Liver (tissue), 9 donors: ENCODE results near the gene GPR21. TPM values are rescaled to one million over a fixed set of nuclear protein-coding genes. Genes with fewer than 3 reads are reported as not detected.

Experiments
- DNase-seq: peaks from one replicate; pipeline ENCODE4 v3.0.0-alpha.2; 2017; ENCODE audit warnings: low spot score
- H3K27ac ChIP-seq, 2 donors: one replicate each; pipeline ENCODE4 v1.7.0; 2013; ENCODE audit warnings: inconsistent platforms in 2 of 2, low read length in 2 of 2, control low read depth in 1 of 2, low read depth in 1 of 2, mild to moderate bottlenecking in 1 of 2
- H3K27me3 ChIP-seq, 4 donors: one replicate each; pipeline versions ENCODE4 v1.6.1 to v1.7.0; 2013; ENCODE audit warnings: low read length in 3 of 4, inconsistent platforms in 1 of 4, mild to moderate bottlenecking in 1 of 4, moderate library complexity in 1 of 4; ENCODE audit not compliant: control insufficient read depth in 4 of 4, insufficient read depth in 4 of 4
- H3K36me3 ChIP-seq, 4 donors: one replicate each; pipeline versions ENCODE4 v1.6.1 to v1.7.0; 2013; ENCODE audit warnings: low read length in 3 of 4, mild to moderate bottlenecking in 3 of 4, low read depth in 1 of 4, moderate library complexity in 1 of 4; ENCODE audit not compliant: control insufficient read depth in 4 of 4, insufficient read depth in 3 of 4
- H3K4me1 ChIP-seq, 4 donors: one replicate each; pipeline versions ENCODE4 v1.6.1 to v1.7.0; 2013; ENCODE audit warnings: low read length in 3 of 4, mild to moderate bottlenecking in 3 of 4, moderate library complexity in 1 of 4; ENCODE audit not compliant: control insufficient read depth in 4 of 4, insufficient read depth in 4 of 4
- H3K4me3 ChIP-seq, 3 donors: one replicate each; pipeline versions ENCODE4 v1.6.1 to v1.7.0; 2013; ENCODE audit warnings: low read length in 3 of 3, control low read depth in 1 of 3, low read depth in 1 of 3, mild to moderate bottlenecking in 1 of 3
- H3K9ac ChIP-seq, 2 donors: one replicate each; pipeline ENCODE4 v1.7.0; 2013; ENCODE audit warnings: low read length in 2 of 2, mild to moderate bottlenecking in 2 of 2, moderate library complexity in 2 of 2, control low read depth in 1 of 2, low read depth in 1 of 2
- H3K9me3 ChIP-seq, 4 donors: one replicate each; pipeline versions ENCODE4 v1.6.1 to v1.7.0; 2013; ENCODE audit warnings: low read length in 3 of 4; ENCODE audit not compliant: control insufficient read depth in 4 of 4
- FOXA1 ChIP-seq: IDR thresholded peaks from 2 replicates; pipeline ENCODE4 v1.6.1; 2016; ENCODE audit warnings: antibody characterized with exemption
- FOXA2 ChIP-seq: IDR thresholded peaks from 2 replicates; pipeline ENCODE4 v1.6.1; 2016; ENCODE audit warnings: antibody characterized with exemption
- HNF4A ChIP-seq, 2 donors: conservative IDR thresholded peaks; 2 replicates each; pipeline ENCODE4 v1.6.1; 2016; ENCODE audit warnings: antibody characterized with exemption in 2 of 2, mild to moderate bottlenecking in 2 of 2
- HNF4G ChIP-seq: IDR thresholded peaks from 2 replicates; pipeline ENCODE4 v1.6.1; 2016; ENCODE audit warnings: antibody characterized with exemption
- MAX ChIP-seq: IDR thresholded peaks from 2 replicates; pipeline ENCODE4 v1.6.1; 2016; ENCODE audit warnings: antibody characterized with exemption
- RAD21 ChIP-seq, 2 donors: IDR thresholded peaks; 2 replicates each; pipeline ENCODE4 v1.6.1; 2016; ENCODE audit warnings: antibody characterized with exemption in 2 of 2, mild to moderate bottlenecking in 2 of 2
- RXRA ChIP-seq, 2 donors: IDR thresholded peaks; 2 replicates each; pipeline ENCODE4 v1.6.1; 2017 to 2018; ENCODE audit warnings: antibody characterized with exemption in 2 of 2, mild to moderate bottlenecking in 1 of 2
- SP1 ChIP-seq: IDR thresholded peaks from 2 replicates; pipeline ENCODE4 v1.6.1; 2018; ENCODE audit warnings: antibody characterized with exemption, mild to moderate bottlenecking
- TAF1 ChIP-seq: conservative IDR thresholded peaks from 2 replicates; pipeline ENCODE4 v1.6.1; 2016; ENCODE audit warnings: antibody characterized with exemption, mild to moderate bottlenecking
- ZBTB33 ChIP-seq: IDR thresholded peaks from 2 replicates; pipeline ENCODE4 v1.6.1; 2016; ENCODE audit warnings: antibody characterized with exemption
- WGBS: extraction: QIAGEN DNeasy Blood & Tissue Kit; methylation state at CpG from one replicate; pipeline ENCODE4 v1.1.7; 2013; 5-methylcytosine and 5-hydroxymethylcytosine counted together
- polyA plus RNA-seq, 2 donors: library from polyadenylated mRNA; stranded (reverse) in 1 of 2; unstranded in 1 of 2; fragments of 200-250 nt in 1 of 2; fragments of >200 nt in 1 of 2; fragmentation: Nextera tagmentation in 1 of 2; extraction: Ambion mirVana in 1 of 2; gene quantifications; one replicate each; pipeline versions ENCODE4 v1.2.1 to v1.2.3, GENCODE V29; 2013 to 2015
- total RNA-seq, 2 donors: library from RNA; depleted of rRNA; stranded (reverse); fragments of >200 nt; gene quantifications; one replicate each; pipeline ENCODE4 v1.2.3, GENCODE V29; 2014
- TF ChIP-seq, protein P1 (sequence below): IDR thresholded peaks from 2 replicates; pipeline ENCODE4 v1.6.1; 2016; ENCODE audit warnings: antibody characterized with exemption
- TF ChIP-seq, protein P2 (sequence below): IDR thresholded peaks from 2 replicates; pipeline ENCODE4 v1.6.1; 2016; ENCODE audit warnings: antibody characterized with exemption, mild to moderate bottlenecking
- donor health status: healthy.
- donor health status: healthy.
- donor health status: healthy.
- donor health status: healthy.
- donor health status: healthy.

The GPR21 gene, protein sequence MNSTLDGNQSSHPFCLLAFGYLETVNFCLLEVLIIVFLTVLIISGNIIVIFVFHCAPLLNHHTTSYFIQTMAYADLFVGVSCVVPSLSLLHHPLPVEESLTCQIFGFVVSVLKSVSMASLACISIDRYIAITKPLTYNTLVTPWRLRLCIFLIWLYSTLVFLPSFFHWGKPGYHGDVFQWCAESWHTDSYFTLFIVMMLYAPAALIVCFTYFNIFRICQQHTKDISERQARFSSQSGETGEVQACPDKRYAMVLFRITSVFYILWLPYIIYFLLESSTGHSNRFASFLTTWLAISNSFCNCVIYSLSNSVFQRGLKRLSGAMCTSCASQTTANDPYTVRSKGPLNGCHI
- total RNA-seq: under 1 TPM in 1 of 2 donors, not detected in 1; 0.67 TPM
- under 1 TPM in 1 of 2 donors, not detected in 1; 0.07 TPM for polyA plus RNA-seq

- DNase-seq: no peak
- Histone ChIP-seq H3K4me3 (no peak within 1 kb of the TSS), H3K4me1 (peaks cover 0 to 2% (median 0%) of the 10 kb centered on the region in 4 donors), H3K9ac (no peak within 1 kb of the TSS), H3K36me3 (peaks cover 3 to 9% (median 4%) of the 10 kb centered on the region in 4 donors), H3K27ac (no peak within 1 kb of the TSS), H3K27me3 (no peaks in the 10 kb centered on the region), H3K9me3 (no peaks in the 10 kb centered on the region)
- TF ChIP-seq ZBTB33 (no peak), TAF1 (no peak)
- WGBS: 71% methylated on average over 7 of the region's 7 CpGs
These were observed at the start of gene GPR21 for GRCh38 chr9:123033352-123033751. TSS of gene GPR21 (plus strand) at chr9:123033667. CDS start at chr9:123034567, 900 bp downstream.

DNA sequence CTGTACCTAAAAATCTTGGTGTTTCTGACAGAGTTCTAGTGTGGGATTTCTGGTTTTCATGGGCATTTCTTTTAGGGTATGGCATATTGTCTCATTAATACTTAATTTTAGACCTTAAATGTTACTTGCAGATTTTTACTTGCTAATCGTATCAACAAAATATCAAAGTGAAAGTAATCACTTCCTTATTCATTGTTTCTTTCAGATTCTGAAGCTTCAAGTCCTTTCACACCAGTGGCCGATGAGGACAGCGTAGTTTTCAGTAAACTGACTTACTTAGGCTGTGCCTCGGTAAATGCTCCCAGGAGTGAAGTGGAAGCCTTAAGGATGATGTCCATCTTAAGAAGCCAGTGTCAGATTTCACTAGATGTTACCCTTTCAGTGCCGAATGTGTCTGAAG, 47.5 kb upstream of the GPR21 start:
- Histone ChIP-seq H3K27ac (no peak overlapping the region), H3K9ac (no peak overlapping the region), H3K9me3 (no peaks in the 10 kb centered on the region), H3K36me3 (peaks cover 5 to 23% (median 17%) of the 10 kb centered on the region in 4 donors), H3K4me1 (no peaks in the 10 kb centered on the region), H3K4me3 (no peak overlapping the region), H3K27me3 (no peaks in the 10 kb centered on the region)
- DNase-seq: no peak
- 92% methylated on average over 5 of the region's 5 CpGs for WGBS
- no peak for TF ChIP-seq HNF4G
- TF ChIP-seq, protein P1, sequence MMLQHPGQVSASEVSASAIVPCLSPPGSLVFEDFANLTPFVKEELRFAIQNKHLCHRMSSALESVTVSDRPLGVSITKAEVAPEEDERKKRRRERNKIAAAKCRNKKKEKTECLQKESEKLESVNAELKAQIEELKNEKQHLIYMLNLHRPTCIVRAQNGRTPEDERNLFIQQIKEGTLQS: no peak
- TF ChIP-seq RAD21 (IDR thresholded peaks at IDR 0.05): no peak
- no peak for TF ChIP-seq MAX
- no peak for TF ChIP-seq FOXA1
- no peak for TF ChIP-seq RXRA (IDR thresholded peaks at IDR 0.05)
- TF ChIP-seq ZBTB33: no peak
- TF ChIP-seq SP1: no peak
- TF ChIP-seq, protein P2, sequence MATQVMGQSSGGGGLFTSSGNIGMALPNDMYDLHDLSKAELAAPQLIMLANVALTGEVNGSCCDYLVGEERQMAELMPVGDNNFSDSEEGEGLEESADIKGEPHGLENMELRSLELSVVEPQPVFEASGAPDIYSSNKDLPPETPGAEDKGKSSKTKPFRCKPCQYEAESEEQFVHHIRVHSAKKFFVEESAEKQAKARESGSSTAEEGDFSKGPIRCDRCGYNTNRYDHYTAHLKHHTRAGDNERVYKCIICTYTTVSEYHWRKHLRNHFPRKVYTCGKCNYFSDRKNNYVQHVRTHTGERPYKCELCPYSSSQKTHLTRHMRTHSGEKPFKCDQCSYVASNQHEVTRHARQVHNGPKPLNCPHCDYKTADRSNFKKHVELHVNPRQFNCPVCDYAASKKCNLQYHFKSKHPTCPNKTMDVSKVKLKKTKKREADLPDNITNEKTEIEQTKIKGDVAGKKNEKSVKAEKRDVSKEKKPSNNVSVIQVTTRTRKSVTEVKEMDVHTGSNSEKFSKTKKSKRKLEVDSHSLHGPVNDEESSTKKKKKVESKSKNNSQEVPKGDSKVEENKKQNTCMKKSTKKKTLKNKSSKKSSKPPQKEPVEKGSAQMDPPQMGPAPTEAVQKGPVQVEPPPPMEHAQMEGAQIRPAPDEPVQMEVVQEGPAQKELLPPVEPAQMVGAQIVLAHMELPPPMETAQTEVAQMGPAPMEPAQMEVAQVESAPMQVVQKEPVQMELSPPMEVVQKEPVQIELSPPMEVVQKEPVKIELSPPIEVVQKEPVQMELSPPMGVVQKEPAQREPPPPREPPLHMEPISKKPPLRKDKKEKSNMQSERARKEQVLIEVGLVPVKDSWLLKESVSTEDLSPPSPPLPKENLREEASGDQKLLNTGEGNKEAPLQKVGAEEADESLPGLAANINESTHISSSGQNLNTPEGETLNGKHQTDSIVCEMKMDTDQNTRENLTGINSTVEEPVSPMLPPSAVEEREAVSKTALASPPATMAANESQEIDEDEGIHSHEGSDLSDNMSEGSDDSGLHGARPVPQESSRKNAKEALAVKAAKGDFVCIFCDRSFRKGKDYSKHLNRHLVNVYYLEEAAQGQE: no peak
- no peak for TF ChIP-seq HNF4A (conservative IDR thresholded peaks at IDR 0.05)
- TF ChIP-seq FOXA2: no peak
